ENCODE measurements around the gene DRC1. TPM values are rescaled to one million over a fixed set of nuclear protein-coding genes. Genes with fewer than 3 reads are reported as not detected.

Gene DRC1
- total and polyA plus RNA-seq, 2 of the 4 experiments (the other 2 are of a cell fraction): 0.18 TPM; not detected in 1

- in situ Hi-C loops (cut with MboI; ENCODE audit: low sequenced_read_pairs): no loop called here
- Histone ChIP-seq H3K4me2 (ENCODE audit: low read depth, low read length) (no peak overlapping the region), H2BK15ac (ENCODE audit: low read depth, low read length) (no peak overlapping the region), H2BK20ac (ENCODE audit: low read depth, low read length) (no peak overlapping the region), H3K9me3 (ENCODE audit: control insufficient read depth, insufficient read depth, low read length) (no peaks in the 10 kb centered on the region), H3K14ac (replicated peaks; ENCODE audit: low read depth, low read length) (no peak overlapping the region), H2AFZ (replicated peaks; ENCODE audit: low read length, poor library complexity) (no peak overlapping the region), H3K9ac (ENCODE audit: low read depth, low read length) (no peak overlapping the region), H3K4me3 (ENCODE audit: insufficient read depth, low read depth, low read length) (no peak overlapping the region), H3K36me3 (ENCODE audit: control insufficient read depth, insufficient read depth, low read length) (peaks cover 6% of the 10 kb centered on the region), H3K79me1 (ENCODE audit: low read depth in 1 of 2, low read length in 2 of 2) (peaks cover 9 to 32% of the 10 kb centered on the region in 2 experiments), H2AK9ac (replicated peaks; ENCODE audit: low read depth, low read length, poor library complexity) (no peak overlapping the region), H3K23ac (ENCODE audit: low read depth, low read length) (no peak overlapping the region), H4K91ac (ENCODE audit: insufficient read depth, low read depth, low read length) (no peak overlapping the region), H2BK120ac (ENCODE audit: low read depth, low read length) (no peak overlapping the region), H4K8ac (ENCODE audit: low read depth in 2 of 2, low read length in 2 of 2) (no peak overlapping the region), H2BK5ac (ENCODE audit: low read depth, low read length, poor library complexity, severe bottlenecking) (no peak overlapping the region), H3K4me1 (ENCODE audit: control insufficient read depth, insufficient read depth, low read length) (no peaks in the 10 kb centered on the region), H3K9me1 (ENCODE audit: insufficient read depth, low read length) (0 out of 2 replicates have a peak, but pooled peaks cover 3% of the 10 kb centered on the region), H3K27me3 (ENCODE audit: control insufficient read depth, insufficient read depth, low read length) (no peaks in the 10 kb centered on the region), H3K56ac (ENCODE audit: extremely low read depth, insufficient read depth, low read length) (no peak overlapping the region), H4K5ac (ENCODE audit: low read depth, low read length) (no peak overlapping the region), H3K18ac (ENCODE audit: low read depth, low read length) (no peak overlapping the region), H3K27ac (ENCODE audit: insufficient read depth, low read length) (no peak overlapping the region), H3K4ac (ENCODE audit: low read depth, low read length) (no peak overlapping the region), H4K20me1 (ENCODE audit: insufficient read depth, low read length) (peaks cover 6% of the 10 kb centered on the region; the same call in 1 of the 2 replicates), H2AK5ac (ENCODE audit: low read depth, low read length) (no peak overlapping the region)
- dilution Hi-C loops (cut with HindIII; ENCODE audit: low sequenced_read_pairs, unreplicated experiment): no loop called here
- intact Hi-C loops (cut with micrococcal nuclease): no loop called here
- WGBS, 2 experiments (ENCODE audit: extremely low coverage in 2 of 2, insufficient read length in 1 of 2): no CpG with 5 or more reads among the region's 4 CpGs
- ChIA-PET POLR2A (ENCODE audit: unreplicated experiment) (no interaction called here), CTCF (no interaction called here)
- TF ChIP-seq CEBPB (IDR thresholded peaks at IDR 0.05; ENCODE audit: low read depth, low read length): no peak
- TF ChIP-seq FOS (IDR thresholded peaks at IDR 0.05; ENCODE audit: low read depth, low read length): no peak
- TF ChIP-seq MAZ (IDR thresholded peaks at IDR 0.05; ENCODE audit: borderline replicate concordance, low read depth, low read length): no peak
- no peak for TF ChIP-seq ELK1 (IDR thresholded peaks at IDR 0.05; ENCODE audit: borderline replicate concordance, low read depth, low read length)
- no peak for TF ChIP-seq RFX5 (IDR thresholded peaks at IDR 0.05; ENCODE audit: low read depth, low read length)
- no peak for TF ChIP-seq SMC3 (IDR thresholded peaks at IDR 0.05; ENCODE audit: low read depth, low read length)
- ATAC-seq (ENCODE audit: low read depth) (no peak), DNase-seq (no peak)
- BruUV-seq (replicated peaks): no TSS peak
Measured at GRCh38 chr2:26364669-26365068, 37.1 kb upstream of the DRC1 start.
